HG02943 (cell line): ENCODE measurements around the gene NBDY.

ENCODE experiments used
- ATAC-seq: cut with Tn5 transposase; IDR thresholded peaks from one replicate; pipeline ENCODE4 v1.9.1; 2021; ENCODE audit warnings: mild to moderate bottlenecking, low read depth, moderate library complexity; ENCODE audit not compliant: unreplicated experiment

The NBDY gene

GRCh38 chrX:56784666-56785065 lies 55.6 kb downstream of the NBDY start:
- ATAC-seq = no peak

GRCh38 chrX:56785442-56785841 lies 56.4 kb downstream of the NBDY start:
- ATAC-seq = no peak

GRCh38 chrX:56786889-56787733 lies 58.1 kb downstream of the NBDY start:
- ATAC-seq = no peak

- no peak for ATAC-seq
Observed at GRCh38 chrX:56787734-56788152, 58.7 kb downstream of the NBDY start.

- no peak for ATAC-seq
Observed at GRCh38 chrX:56788229-56788628, 59.2 kb downstream of the NBDY start.

GRCh38 chrX:56788717-56789122 lies 59.7 kb downstream of the NBDY start:
- peak; percentile 54 for ATAC-seq

GRCh38 chrX:56789518-56790070 lies 60.6 kb downstream of the NBDY start:
- ATAC-seq = no peak

GRCh38 chrX:56790778-56791177 lies 61.7 kb downstream of the NBDY start:
- ATAC-seq = no peak

GRCh38 chrX:56791456-56791855 lies 62.4 kb downstream of the NBDY start:
- no peak for ATAC-seq

GRCh38 chrX:56792270-56793111 lies 63.4 kb downstream of the NBDY start:
- ATAC-seq = no peak

GRCh38 chrX:56793112-56793430 lies 64.0 kb downstream of the NBDY start:
- ATAC-seq = no peak

GRCh38 chrX:56793521-56794320 lies 64.7 kb downstream of the NBDY start:
- no peak for ATAC-seq

GRCh38 chrX:56794404-56795230 lies 65.6 kb downstream of the NBDY start:
- no peak for ATAC-seq

GRCh38 chrX:56795309-56795868 lies 66.3 kb downstream of the NBDY start:
- no peak for ATAC-seq

GRCh38 chrX:56796641-56797395 lies 67.8 kb downstream of the NBDY start:
- ATAC-seq = no peak

GRCh38 chrX:56797574-56798338 lies 68.7 kb downstream of the NBDY start:
- no peak for ATAC-seq

- no peak for ATAC-seq
Observed at GRCh38 chrX:56798339-56798711, 69.3 kb downstream of the NBDY start.
